Spleen (tissue), 11 donors: ENCODE results near the gene RPRD2. TPM values are rescaled to one million over a fixed set of nuclear protein-coding genes. Genes with fewer than 3 reads are reported as not detected.

ENCODE experiments used
- DNase-seq: peaks from one replicate; pipeline ENCODE4 v3.0.0-alpha.2; 2020
- H3K27ac ChIP-seq, 8 donors: fragments of 200-600 bp; sonication (generic) in 7 of 8; 1 replicate in 4 of 8; 2 replicates in 4 of 8; pipeline versions ENCODE4 v1.5.0 to v1.8.0; 2016 to 2021; ENCODE audit warnings: inconsistent platforms in 4 of 8, mild to moderate bottlenecking in 4 of 8, moderate library complexity in 1 of 8
- H3K27me3 ChIP-seq, 7 donors: fragments of 200-600 bp; sonication (generic) in 6 of 7; replicated peaks in 1 of 7; 1 replicate in 4 of 7; 2 replicates in 3 of 7; pipeline versions ENCODE4 v1.5.0 to v1.8.0; 2016 to 2021; ENCODE audit warnings: inconsistent platforms in 3 of 7, mild to moderate bottlenecking in 1 of 7
- H3K36me3 ChIP-seq, 6 donors: fragments of 200-600 bp; sonication (generic) in 5 of 6; 1 replicate in 4 of 6; 2 replicates in 2 of 6; pipeline versions ENCODE4 v1.5.0 to v1.8.0; 2016 to 2021; ENCODE audit warnings: inconsistent platforms in 2 of 6
- H3K4me1 ChIP-seq, 6 donors: fragments of 200-600 bp; sonication (generic) in 5 of 6; 1 replicate in 3 of 6; 2 replicates in 3 of 6; pipeline versions ENCODE4 v1.5.0 to v1.8.0; 2016 to 2021; ENCODE audit warnings: inconsistent platforms in 3 of 6
- H3K4me3 ChIP-seq, 8 donors: fragments of 200-600 bp; sonication (generic) in 7 of 8; 1 replicate in 4 of 8; 2 replicates in 4 of 8; pipeline versions ENCODE4 v1.5.0 to v1.8.0; 2016 to 2021; ENCODE audit warnings: inconsistent platforms in 4 of 8, mild to moderate bottlenecking in 4 of 8, moderate library complexity in 2 of 8
- H3K9me3 ChIP-seq, 8 donors: fragments of 200-600 bp; sonication (generic) in 7 of 8; 1 replicate in 4 of 8; 2 replicates in 4 of 8; pipeline versions ENCODE4 v1.5.0 to v1.8.0; 2016 to 2021; ENCODE audit warnings: inconsistent platforms in 4 of 8
- CTCF ChIP-seq, 11 experiments: fragments of 200-600 bp in 7 of 11; fragments of 450-650 bp in 4 of 11; sonication (generic) in 4 of 11; IDR thresholded peaks in 8 of 11; conservative IDR thresholded peaks in 3 of 11; 1 replicate in 7 of 11; 2 replicates in 4 of 11; pipeline versions ENCODE4 v1.4.0 to v1.8.0; 2016 to 2021; ENCODE audit warnings: antibody characterized with exemption in 11 of 11, inconsistent platforms in 4 of 11, mild to moderate bottlenecking in 1 of 11
- POLR2A ChIP-seq, 3 donors: fragments of 450-650 bp; IDR thresholded peaks; one replicate each; pipeline ENCODE4 v1.5.1; 2017; ENCODE audit warnings: antibody characterized with exemption in 3 of 3, mild to moderate bottlenecking in 1 of 3
- POLR2AphosphoS5 ChIP-seq, 3 donors: sonication (generic); formaldehyde crosslinking; IDR thresholded peaks; one replicate each; pipeline ENCODE4 v1.5.1; 2017; ENCODE audit warnings: antibody characterized with exemption in 3 of 3
- WGBS, 5 donors: extraction: QIAGEN DNeasy Blood & Tissue Kit in 3 of 5; methylation state at CpG; one replicate each; pipeline versions ENCODE4 v1.1.5 to v1.1.7; 2013 to 2018; 5-methylcytosine and 5-hydroxymethylcytosine counted together
- intact Hi-C: fragments of 100-400 bp; cut with DNase I; formaldehyde crosslinking; loops from one replicate; pipeline ENCODE4 v1.15.0; 2023; ENCODE audit warnings: low total_unique reads
- polyA plus RNA-seq, 3 donors: library from polyadenylated mRNA; stranded (reverse); fragments of 200-250 nt; gene quantifications; one replicate each; pipeline ENCODE4 v1.2.1, GENCODE V29; 2013
- total RNA-seq, 7 donors: library from RNA; depleted of rRNA in 3 of 7; stranded (reverse); fragments of >200 nt in 3 of 7; fragmentation: NEBNext Ultra II Directional in 4 of 7; extraction: Animal tissue kit (Norgen Biotek cat#: 25700) in 4 of 7; gene quantifications; one replicate each; pipeline versions ENCODE4 v1.1.0 to v1.2.1, GENCODE V29; 2016 to 2021
- donor health status: healthy with polysubstance abuse.
- donor health status: DM: no; HTN: no; CAD: no; lungs with moderate emphysema.
- donor health status: DM: no; HTN: no; CAD: no.
- donor health status: Bipolar disorder and iron deficiency.
- donor health status: healthy.
- donor health status: DM: no; HTN: no; CAD: no.
- donor health status: DM: yes; HTN: yes; CAD: no.

The RPRD2 gene
- total and polyA plus RNA-seq, 10 donors = 3.8 to 42.4 (median 29.5) TPM

GRCh38 chr1:150498342-150498741 is 134.4 kb downstream of the RPRD2 start:
- Histone ChIP-seq H3K4me1 (no peaks in the 10 kb centered on the region), H3K27me3 (no peaks in the 10 kb centered on the region), H3K9me3 (no peaks in the 10 kb centered on the region), H3K27ac (no peak overlapping the region), H3K36me3 (peaks cover 3 to 99% (median 64%) of the 10 kb centered on the region in 6 donors), H3K4me3 (no peak overlapping the region)
- 91 to 98% (median 97%) methylated on average over 10 of the region's 10 CpGs for WGBS, 5 donors
- DNase-seq = peak; percentile 42
- no peak for TF ChIP-seq CTCF (IDR thresholded peaks at IDR 0.05 in 8 of 11, conservative IDR thresholded peaks at IDR 0.05 in 3 of 11)
- no peak for TF ChIP-seq POLR2AphosphoS5 (IDR thresholded peaks at IDR 0.05)
- no peak for TF ChIP-seq POLR2A (IDR thresholded peaks at IDR 0.05)
- intact Hi-C loops = no loop called here

DNA sequence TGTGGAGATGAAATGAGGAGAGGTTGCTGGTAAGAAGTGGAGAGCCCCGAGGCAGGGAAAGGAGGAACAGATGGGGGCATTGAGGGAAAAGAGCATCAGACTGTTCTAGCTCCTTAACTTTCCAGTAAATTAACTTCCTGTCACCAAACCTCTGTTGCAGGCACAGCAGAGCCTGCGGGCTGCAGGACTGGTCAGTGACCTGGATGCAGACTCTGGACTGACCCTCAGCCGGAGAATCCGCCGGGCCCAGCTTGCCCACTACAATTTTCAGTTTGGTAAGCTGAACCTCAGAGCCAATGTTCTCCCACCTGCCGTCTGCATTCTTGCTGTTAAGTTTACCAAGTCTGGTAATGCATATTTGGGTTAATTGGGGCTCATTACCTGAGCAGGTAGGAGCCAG is 141.5 kb downstream of the RPRD2 start:
- no peak overlapping the region for H3K4me3 ChIP-seq
- intact Hi-C loops = no loop called here
- 93 to 99% (median 94%) methylated on average over 5 to 6 of the region's 6 CpGs for WGBS, 5 donors
- H3K27me3 ChIP-seq = no peaks in the 10 kb centered on the region
- no peak for TF ChIP-seq POLR2A (IDR thresholded peaks at IDR 0.05)
- no peak for TF ChIP-seq CTCF (IDR thresholded peaks at IDR 0.05 in 8 of 11, conservative IDR thresholded peaks at IDR 0.05 in 3 of 11)
- TF ChIP-seq POLR2AphosphoS5 (IDR thresholded peaks at IDR 0.05) = no peak
- peaks cover 0 to 74% (median 53%) of the 10 kb centered on the region in 6 donors for H3K36me3 ChIP-seq
- no peak overlapping the region for H3K27ac ChIP-seq
- H3K4me1 ChIP-seq = peaks cover 0 to 18% (median 0%) of the 10 kb centered on the region in 6 donors
- no peaks in the 10 kb centered on the region for H3K9me3 ChIP-seq
- peak; percentile 35 for DNase-seq

- WGBS, 5 donors = 60 to 72% (median 66%) methylated on average over 5 to 7 of the region's 7 CpGs
- peak; percentile 47 for DNase-seq
- peak within 1 kb of the TSS in 7 of 8 donors; percentile 13 to 71 (median 57) for H3K27ac ChIP-seq
- TF ChIP-seq POLR2AphosphoS5 (IDR thresholded peaks at IDR 0.05) (peak in 1 of 3 donors; percentile 23), CTCF (IDR thresholded peaks at IDR 0.05 in 8 of 11, conservative IDR thresholded peaks at IDR 0.05 in 3 of 11) (no peak)
- no peaks in the 10 kb centered on the region for H3K9me3 ChIP-seq
- peaks cover 0 to 64% (median 31%) of the 10 kb centered on the region in 6 donors for H3K36me3 ChIP-seq
- H3K4me1 ChIP-seq = peaks cover 0 to 18% (median 0%) of the 10 kb centered on the region in 6 donors
- intact Hi-C loops = no loop called here
- peak within 1 kb of the TSS in 2 of 8 donors; percentile 14 to 16 for H3K4me3 ChIP-seq
- H3K27me3 ChIP-seq = no peaks in the 10 kb centered on the region
Observed at GRCh38 chr1:150507912-150508864, 144.2 kb downstream of the RPRD2 start, which contains the start of gene ECM1. Gene ECM1 (plus strand): TSS chr1:150508109. CDS start chr1:150508210, 101 bp downstream.

DNA sequence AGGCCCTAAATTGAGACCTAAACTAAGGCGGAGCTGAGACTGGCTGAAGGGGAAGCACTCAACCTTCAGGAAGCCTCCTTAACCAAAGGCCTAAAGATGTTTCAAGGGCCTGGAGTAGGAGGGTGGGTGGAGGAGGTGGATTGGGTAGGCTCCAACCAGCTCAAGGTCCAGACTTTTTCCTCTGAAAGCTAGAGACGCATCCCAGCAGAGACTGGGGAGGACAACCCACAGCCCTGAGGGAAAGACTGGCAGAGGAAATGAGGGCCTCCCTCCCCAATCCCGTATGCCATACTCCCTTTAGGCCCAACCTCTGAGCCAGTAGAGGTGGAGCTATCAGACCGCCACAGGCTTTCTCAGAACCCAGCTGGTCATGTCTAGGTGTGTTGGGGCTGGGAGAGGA is 145.0 kb downstream of the RPRD2 start:
- Histone ChIP-seq H3K4me1 (peaks cover 0 to 18% (median 0%) of the 10 kb centered on the region in 6 donors), H3K27me3 (no peaks in the 10 kb centered on the region), H3K4me3 (no peak overlapping the region), H3K36me3 (peaks cover 0 to 59% (median 29%) of the 10 kb centered on the region in 6 donors), H3K27ac (peak overlapping the region in 5 of 8 donors; percentile 27 to 71 (median 69)), H3K9me3 (no peaks in the 10 kb centered on the region)
- intact Hi-C loops = no loop called here
- 63 to 79% (median 66%) methylated on average over 3 to 4 of the region's 4 CpGs for WGBS, 5 donors
- DNase-seq = peak; percentile 41
- no peak for TF ChIP-seq POLR2AphosphoS5 (IDR thresholded peaks at IDR 0.05)
- no peak for TF ChIP-seq POLR2A (IDR thresholded peaks at IDR 0.05)
- TF ChIP-seq CTCF (IDR thresholded peaks at IDR 0.05 in 8 of 11, conservative IDR thresholded peaks at IDR 0.05 in 3 of 11) = no peak
